Caco-2 (cell line): ENCODE results near the gene ADD1. TPM values are rescaled to one million over a fixed set of nuclear protein-coding genes. Genes with fewer than 3 reads are reported as not detected.

Experiments
- BruUV-seq: library from RNA; stranded (reverse); fragments of 400-500 nt; replicated peaks from 2 replicates; lab custom pipeline; 2021; lab: Mats Ljungman, UMichigan
- CTCF ChIA-PET: fragments of 300-600 bp; sonication (Branson Sonifier 250); formaldehyde crosslinking; loops from one replicate; lab custom pipeline; 2022; ENCODE audit warnings: antibody characterized with exemption; lab: Charles Lee
- POLR2A ChIA-PET: fragments of 300-600 bp; sonication (Branson Sonifier 250); formaldehyde crosslinking; loops from one replicate; lab custom pipeline; 2022; ENCODE audit warnings: antibody characterized with exemption; lab: Charles Lee
- DNase-seq, 2 experiments: peaks; one replicate each; pipeline versions ENCODE4 v3.0.0 to v3.0.0-alpha.2; 2020 to 2022
- H3K27me3 ChIP-seq: replicated peaks from 2 replicates; pipeline ENCODE4 v1.6.0; 2011; ENCODE audit warnings: low read length; ENCODE audit not compliant: control insufficient read depth, insufficient read depth
- H3K36me3 ChIP-seq: 2 replicates; pipeline ENCODE4 v1.5.1; 2011; ENCODE audit warnings: low read length; ENCODE audit not compliant: control insufficient read depth, insufficient read depth
- H3K4me1 ChIP-seq: fragments of 250-450 bp; sonication (Bioruptor Pico); 2 replicates; pipeline ENCODE4 v1.5.1; 2020; ENCODE audit warnings: mild to moderate bottlenecking
- H3K4me3 ChIP-seq: 2 replicates; pipeline ENCODE4 v1.5.1; 2011; ENCODE audit warnings: low read depth, mild to moderate bottlenecking, control low read depth, low read length
- H3K9me3 ChIP-seq: fragments of 250-450 bp; sonication (Bioruptor Pico); 2 replicates; pipeline ENCODE4 v1.5.1; 2020; ENCODE audit warnings: mild to moderate bottlenecking, moderate library complexity
- H3K27ac Mint-ChIP-seq: one replicate; pipeline ENCODE4 v1.8.0; 2022; ENCODE audit warnings: mixed read lengths; ENCODE audit not compliant: unreplicated experiment
- H3K27me3 Mint-ChIP-seq: one replicate; pipeline ENCODE4 v1.8.0; 2022; ENCODE audit warnings: mixed read lengths; ENCODE audit not compliant: insufficient read depth, unreplicated experiment
- H3K36me3 Mint-ChIP-seq: one replicate; pipeline ENCODE4 v1.8.0; 2022; ENCODE audit warnings: mild to moderate bottlenecking, mixed read lengths; ENCODE audit not compliant: insufficient read depth, unreplicated experiment
- H3K4me1 Mint-ChIP-seq: one replicate; pipeline ENCODE4 v1.8.0; 2022; ENCODE audit warnings: low read depth, mixed read lengths; ENCODE audit not compliant: unreplicated experiment
- H3K4me3 Mint-ChIP-seq: one replicate; pipeline ENCODE4 v1.8.0; 2022; ENCODE audit warnings: mild to moderate bottlenecking, moderate library complexity, mixed read lengths; ENCODE audit not compliant: unreplicated experiment
- H3K9me3 Mint-ChIP-seq: one replicate; pipeline ENCODE4 v1.8.0; 2022; ENCODE audit warnings: mixed read lengths; ENCODE audit not compliant: unreplicated experiment
- intact Hi-C: fragments of 100-400 bp; cut with micrococcal nuclease; formaldehyde crosslinking; loops from one replicate; pipeline ENCODE4 v1.10.0; 2022; ENCODE audit not compliant: unreplicated experiment
- total RNA-seq: library from RNA; stranded (reverse); gene quantifications from 2 replicates; pipeline ENCODE4 v1.2.3, GENCODE V29; 2022
- TF ChIP-seq, protein P1 (sequence below), 2 experiments: fragments of 200-600 bp in 1 of 2; IDR thresholded peaks; 1 replicate in 1 of 2; 2 replicates in 1 of 2; pipeline versions ENCODE4 v1.5.1 to v1.8.0; 2011 to 2022; ENCODE audit warnings: antibody characterized with exemption in 1 of 2, control low read depth in 1 of 2, inconsistent platforms in 1 of 2, low read depth in 1 of 2, low read length in 1 of 2, mild to moderate bottlenecking in 1 of 2, moderate library complexity in 1 of 2; ENCODE audit not compliant: insufficient read depth in 1 of 2, severe bottlenecking in 1 of 2, unreplicated experiment in 1 of 2

Gene ADD1
- total RNA-seq, 1 experiment from 2014 or later: 242 TPM

DNA sequence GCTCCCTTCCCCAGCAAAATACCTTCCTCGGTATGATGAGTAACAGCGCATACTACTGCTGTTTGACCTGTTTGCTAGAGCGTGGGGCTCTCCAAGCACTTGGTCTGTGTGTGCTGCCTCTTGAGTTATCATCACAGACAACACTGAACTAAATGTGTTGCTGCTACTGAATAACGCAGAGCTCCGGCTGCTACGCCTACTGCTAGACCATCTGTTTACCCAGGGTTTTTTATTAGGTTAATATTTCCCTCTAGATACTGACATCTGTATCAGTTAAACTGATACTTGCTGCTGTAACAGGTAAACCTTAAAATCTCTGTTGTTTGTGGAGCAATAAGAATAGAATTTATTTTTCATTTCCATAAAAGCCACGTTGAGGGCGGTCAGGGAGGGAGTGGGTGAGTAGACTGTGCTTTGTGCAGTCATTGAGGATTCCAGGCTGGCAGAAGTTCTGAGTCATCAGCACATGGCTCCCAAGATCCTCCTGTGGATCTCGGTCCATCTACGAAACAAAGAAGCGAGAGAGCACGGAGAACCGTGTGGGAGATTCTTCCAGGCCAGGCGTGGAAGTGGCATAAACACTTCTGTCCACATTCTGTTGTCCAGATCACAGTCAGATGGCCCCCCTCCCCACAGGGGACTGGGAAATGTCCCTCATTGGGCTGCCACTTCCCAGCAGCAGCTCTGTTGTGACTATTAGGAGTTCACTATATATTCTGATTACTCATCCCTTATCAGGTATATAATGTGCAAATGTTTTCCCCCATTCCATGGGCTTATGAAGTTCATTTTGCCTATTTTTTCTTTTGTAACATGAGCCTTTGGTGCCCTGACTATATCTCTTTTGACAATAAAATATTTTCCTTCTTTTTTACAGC is 133.8 kb downstream of the ADD1 start:
- no peak overlapping the region; the same call in 1 of the 2 replicates for H3K4me3 ChIP-seq
- intact Hi-C loops: loop anchor here (1.0 kb wide), 1 partner anchor 60 kb away; no protein-coding TSS in a partner anchor
- H3K27me3 Mint-ChIP-seq: no peaks in the 10 kb centered on the region
- no peaks in the 10 kb centered on the region for H3K4me1 Mint-ChIP-seq
- no peaks in the 10 kb centered on the region for H3K36me3 Mint-ChIP-seq
- H3K36me3 ChIP-seq: no peaks in the 10 kb centered on the region
- peak overlapping the region; percentile 57 for H3K27ac Mint-ChIP-seq
- H3K4me1 ChIP-seq: peaks cover 15% of the 10 kb centered on the region
- H3K9me3 ChIP-seq: peaks cover 18% of the 10 kb centered on the region
- CTCF ChIA-PET: interaction anchor here (0.6 to 1.2 kb wide), 5 partner anchors 13 to 55 kb away, joined by 3 to 9 read pairs (median 5); no protein-coding TSS in a partner anchor
- no peaks in the 10 kb centered on the region for H3K9me3 Mint-ChIP-seq
- H3K4me3 Mint-ChIP-seq: no peak overlapping the region
- TF ChIP-seq, protein P1, sequence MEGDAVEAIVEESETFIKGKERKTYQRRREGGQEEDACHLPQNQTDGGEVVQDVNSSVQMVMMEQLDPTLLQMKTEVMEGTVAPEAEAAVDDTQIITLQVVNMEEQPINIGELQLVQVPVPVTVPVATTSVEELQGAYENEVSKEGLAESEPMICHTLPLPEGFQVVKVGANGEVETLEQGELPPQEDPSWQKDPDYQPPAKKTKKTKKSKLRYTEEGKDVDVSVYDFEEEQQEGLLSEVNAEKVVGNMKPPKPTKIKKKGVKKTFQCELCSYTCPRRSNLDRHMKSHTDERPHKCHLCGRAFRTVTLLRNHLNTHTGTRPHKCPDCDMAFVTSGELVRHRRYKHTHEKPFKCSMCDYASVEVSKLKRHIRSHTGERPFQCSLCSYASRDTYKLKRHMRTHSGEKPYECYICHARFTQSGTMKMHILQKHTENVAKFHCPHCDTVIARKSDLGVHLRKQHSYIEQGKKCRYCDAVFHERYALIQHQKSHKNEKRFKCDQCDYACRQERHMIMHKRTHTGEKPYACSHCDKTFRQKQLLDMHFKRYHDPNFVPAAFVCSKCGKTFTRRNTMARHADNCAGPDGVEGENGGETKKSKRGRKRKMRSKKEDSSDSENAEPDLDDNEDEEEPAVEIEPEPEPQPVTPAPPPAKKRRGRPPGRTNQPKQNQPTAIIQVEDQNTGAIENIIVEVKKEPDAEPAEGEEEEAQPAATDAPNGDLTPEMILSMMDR (IDR thresholded peaks at IDR 0.05; ENCODE audit: insufficient read depth in 1 of 2, low read depth in 1 of 2, low read length in 1 of 2, severe bottlenecking in 1 of 2, unreplicated experiment in 1 of 2): no peak
- H3K27me3 ChIP-seq: no peaks in the 10 kb centered on the region
- DNase-seq: no peak
- POLR2A ChIA-PET: no interaction called here
- BruUV-seq: no TSS peak

Other genes starting within 250 kb of the ADD1 start
- 35.8 and 36.3 TPM in 2 replicates for gene TNIP2, start 87.5 kb upstream of the ADD1 start, total RNA-seq
- gene SH3BP2, start 50.8 kb upstream of the ADD1 start, total RNA-seq: 44.4 and 48.5 TPM in 2 replicates
- gene NOP14, start 119.6 kb downstream of the ADD1 start, total RNA-seq: 55.2 and 60.5 TPM in 2 replicates
- 6.8 and 7.1 TPM in 2 replicates for gene GRK4, start 119.7 kb downstream of the ADD1 start, total RNA-seq
- not detected in 2 replicates for gene HTT-AS, start 230.7 kb downstream of the ADD1 start, total RNA-seq
- gene HTT, start 230.8 kb downstream of the ADD1 start, total RNA-seq: 57.5 and 63.3 TPM in 2 replicates